PFSK-1 (cell line): Measurements from ENCODE around the gene CREB1.

ENCODE experiments used
- FOXP2 ChIP-seq: optimal IDR thresholded peaks from 2 replicates; pipeline ENCODE3; 2011; ENCODE audit warnings: borderline replicate concordance, control low read depth, inconsistent platforms; ENCODE audit not compliant: insufficient read depth; ENCODE audit errors: extremely low read length, extremely low read depth
- POLR2AphosphoS5 ChIP-seq: IDR thresholded peaks from 2 replicates; pipeline ENCODE4 v1.6.1; 2012; ENCODE audit warnings: low read depth, mild to moderate bottlenecking, control low read depth, low read length, moderate library complexity
- REST ChIP-seq, 2 experiments: IDR thresholded peaks; 2 replicates each; pipeline versions ENCODE4 v1.6.1 to v1.8.0; 2011 to 2012; ENCODE audit warnings: low read depth in 2 of 2, low read length in 2 of 2, control low read depth in 1 of 2, inconsistent platforms in 1 of 2, mild to moderate bottlenecking in 1 of 2, moderate library complexity in 1 of 2; ENCODE audit not compliant: insufficient read depth in 1 of 2
- SIN3A ChIP-seq: IDR thresholded peaks from 2 replicates; pipeline ENCODE4 v1.6.1; 2012; ENCODE audit warnings: mild to moderate bottlenecking, low read length, moderate library complexity, borderline replicate concordance; ENCODE audit not compliant: insufficient read depth
- TAF1 ChIP-seq: IDR thresholded peaks from 2 replicates; pipeline ENCODE4 v1.6.1; 2012; ENCODE audit warnings: low read length, control low read depth, borderline replicate concordance; ENCODE audit not compliant: insufficient read depth

The CREB1 gene

DNA sequence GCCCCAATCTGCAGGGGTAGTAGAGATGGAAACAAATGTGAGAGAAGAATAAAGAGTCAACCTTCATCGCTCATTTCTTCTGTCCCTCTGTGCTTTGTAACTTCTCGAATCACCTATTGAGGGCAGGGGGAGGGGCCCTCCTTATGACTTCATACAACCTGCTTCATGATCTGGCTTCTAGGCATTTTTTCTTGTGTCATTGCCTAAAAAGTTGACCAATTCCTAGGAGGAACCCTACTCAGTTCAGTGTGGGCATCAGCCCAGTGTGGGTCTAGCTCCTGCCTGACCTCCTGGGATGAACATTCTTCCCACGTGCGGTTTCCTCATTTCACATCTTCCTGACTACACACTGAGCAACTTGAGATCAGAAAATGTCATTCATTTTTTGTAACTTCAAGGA lies 46.3 kb upstream of the CREB1 start:
- no peak for TF ChIP-seq SIN3A
- no peak for TF ChIP-seq TAF1
- TF ChIP-seq POLR2AphosphoS5: no peak
- TF ChIP-seq FOXP2: no peak
- no peak for TF ChIP-seq REST (IDR thresholded peaks at IDR 0.05; ENCODE audit: insufficient read depth in 1 of 2, low read depth in 2 of 2, low read length in 2 of 2)

GRCh38 chr2:207484444-207485391 lies 45.0 kb upstream of the CREB1 start:
- TF ChIP-seq REST (IDR thresholded peaks at IDR 0.05; ENCODE audit: insufficient read depth in 1 of 2, low read depth in 2 of 2, low read length in 2 of 2) (no peak), TAF1 (no peak), POLR2AphosphoS5 (no peak), FOXP2 (no peak)

DNA sequence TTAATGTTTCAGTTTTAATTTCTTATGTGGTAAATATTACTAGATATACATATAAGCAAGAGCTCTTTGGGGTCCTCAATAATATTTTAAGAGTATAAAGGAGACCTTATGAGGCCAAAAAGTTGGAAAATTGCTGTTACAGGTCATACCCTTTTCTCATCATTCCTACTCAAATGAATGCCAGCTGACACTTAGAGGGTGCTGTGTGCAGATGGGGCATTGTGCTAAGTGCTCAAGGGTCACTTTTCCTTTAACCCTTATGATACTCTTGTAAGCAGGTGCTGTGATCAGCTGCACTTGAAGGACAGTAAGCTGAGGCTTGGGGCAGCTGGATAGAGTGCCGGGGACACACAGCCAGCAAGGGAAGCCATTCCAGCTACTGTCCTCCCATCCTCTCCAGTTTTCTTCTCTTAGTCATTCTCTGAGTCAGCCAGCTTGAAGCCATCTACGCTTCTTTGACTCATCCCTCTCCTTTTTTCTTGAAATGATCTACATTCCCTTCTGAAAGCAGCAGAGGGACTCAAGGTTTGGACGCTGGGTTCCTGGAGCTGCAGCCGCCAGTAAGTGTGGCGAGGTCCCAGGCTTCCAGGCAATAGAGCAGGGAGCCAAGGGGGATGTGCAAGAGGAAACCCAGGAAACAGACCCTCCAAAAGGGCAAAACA lies 42.0 kb upstream of the CREB1 start:
- no peak for TF ChIP-seq POLR2AphosphoS5
- no peak for TF ChIP-seq TAF1
- TF ChIP-seq REST (IDR thresholded peaks at IDR 0.05; ENCODE audit: insufficient read depth in 1 of 2, low read depth in 2 of 2, low read length in 2 of 2): no peak
- no peak for TF ChIP-seq FOXP2
- no peak for TF ChIP-seq SIN3A

DNA sequence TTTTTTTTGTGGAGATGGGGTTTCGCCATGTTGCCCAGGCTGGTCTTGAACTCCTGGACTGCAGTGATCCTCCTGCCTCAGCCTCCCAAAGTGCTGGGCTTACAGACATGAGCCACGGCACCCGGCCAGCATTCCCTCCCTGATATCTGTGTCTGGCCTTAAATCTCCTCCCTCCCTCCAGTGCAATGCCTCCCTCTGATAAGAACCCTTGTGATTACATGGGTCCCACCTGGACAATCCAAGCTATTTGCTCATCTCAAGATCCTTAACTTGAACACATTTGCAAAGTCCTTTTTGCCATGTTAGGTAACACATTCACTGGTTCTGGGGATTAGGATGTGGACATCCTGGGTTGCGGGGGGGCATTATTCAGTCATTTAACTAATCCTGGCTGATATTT lies 40.5 kb upstream of the CREB1 start:
- TF ChIP-seq SIN3A (no peak), POLR2AphosphoS5 (no peak), TAF1 (no peak), REST (IDR thresholded peaks at IDR 0.05; ENCODE audit: insufficient read depth in 1 of 2, low read depth in 2 of 2, low read length in 2 of 2) (no peak), FOXP2 (no peak)
